GM12878 (cell line): ENCODE data around the gene MOCS1. TPM values are rescaled to one million over a fixed set of nuclear protein-coding genes. Genes with fewer than 3 reads are reported as not detected.

Source experiments
- ATAC-seq: fragments of 200-7000 bp; cut with Tn5 transposase; 3 replicates; pipeline ENCODE4 v1.9.1; 2020; ENCODE audit warnings: mild to moderate bottlenecking, moderate library complexity
- BruUV-seq: library from RNA; stranded (reverse); fragments of 400-500 nt; replicated peaks from 2 replicates; lab custom pipeline; 2021; lab: Mats Ljungman, UMichigan
- CTCF ChIA-PET: fragments of 300-600 bp; sonication (Branson Sonifier 250); formaldehyde crosslinking; extraction: SDS; loops from one replicate; lab custom pipeline; 2021; ENCODE audit warnings: inconsistent platforms; lab: Yijun Ruan, JAX
- POLR2A ChIA-PET: fragments of 350-600 bp; formaldehyde crosslinking; extraction: SDS; loops from one replicate; lab custom pipeline; 2021; ENCODE audit warnings: inconsistent platforms; lab: Charles Lee
- RAD21 ChIA-PET: fragments of 300-600 bp; sonication (Branson Sonifier 250); formaldehyde crosslinking; loops from one replicate; lab custom pipeline; 2023; ENCODE audit warnings: antibody characterized with exemption; ENCODE audit not compliant: unreplicated experiment; lab: Charles Lee
- SMC1A ChIA-PET: fragments of 300-600 bp; sonication (Branson Sonifier 250); formaldehyde crosslinking; loops from one replicate; lab custom pipeline; 2023; ENCODE audit not compliant: unreplicated experiment, uncharacterized antibody; lab: Charles Lee
- DNase-seq: peaks from one replicate; pipeline ENCODE4 v3.0.0-alpha.2; 2011; ENCODE audit warnings: low read depth, low spot score
- FAIRE-seq: peaks from 3 replicates; lab custom pipeline; 2011; peaks lifted over from hg19 to GRCh38; lab: Jason Lieb, UNC
- H2AFZ ChIP-seq: 2 replicates; pipeline ENCODE4 v1.6.0; 2011; ENCODE audit warnings: low read depth, low read length, control low read depth; ENCODE audit not compliant: control insufficient read depth
- H3K27ac ChIP-seq: 2 replicates; pipeline ENCODE4 v1.5.1; 2011; ENCODE audit warnings: control low read depth; ENCODE audit not compliant: control insufficient read depth, insufficient read depth
- H3K27me3 ChIP-seq, 2 experiments: replicated peaks in 1 of 2; 2 replicates each; pipeline versions ENCODE4 v1.6.0 to v1.6.1; 2011; ENCODE audit warnings: low read length in 1 of 2; ENCODE audit not compliant: control insufficient read depth in 2 of 2, insufficient read depth in 2 of 2
- H3K36me3 ChIP-seq, 2 experiments: 2 replicates each; pipeline ENCODE4 v1.5.1; 2011; ENCODE audit warnings: low read length in 1 of 2; ENCODE audit not compliant: control insufficient read depth in 2 of 2, insufficient read depth in 2 of 2
- H3K4me1 ChIP-seq: 2 replicates; pipeline ENCODE4 v1.6.1; 2011; ENCODE audit warnings: mild to moderate bottlenecking, low read length, moderate library complexity, mixed read lengths; ENCODE audit not compliant: control insufficient read depth, insufficient read depth
- H3K4me2 ChIP-seq: 2 replicates; pipeline ENCODE4 v1.6.0; 2011; ENCODE audit warnings: control low read depth; ENCODE audit not compliant: control insufficient read depth, insufficient read depth
- H3K4me3 ChIP-seq: fragments of 200-600 bp; sonication (generic); 2 replicates; pipeline ENCODE4 v1.5.1; 2016
- H3K79me2 ChIP-seq: 2 replicates; pipeline ENCODE4 v1.6.0; 2011; ENCODE audit warnings: low read length; ENCODE audit not compliant: control insufficient read depth, insufficient read depth
- H3K9ac ChIP-seq: 2 replicates; pipeline ENCODE4 v1.8.0; 2011; ENCODE audit warnings: low read length, control low read depth, mixed read lengths; ENCODE audit not compliant: control insufficient read depth, insufficient read depth
- H3K9me3 ChIP-seq: replicated peaks from 3 replicates; pipeline ENCODE4 v1.5.1; 2011; ENCODE audit warnings: mild to moderate bottlenecking, low read length; ENCODE audit not compliant: control insufficient read depth, insufficient read depth
- H4K20me1 ChIP-seq: 2 replicates; pipeline ENCODE4 v1.6.0; 2011; ENCODE audit not compliant: control insufficient read depth, insufficient read depth
- ATF3 ChIP-seq: IDR thresholded peaks from 2 replicates; pipeline ENCODE4 v1.6.1; 2011; ENCODE audit warnings: low read depth, mild to moderate bottlenecking, low read length, moderate library complexity, borderline replicate concordance; ENCODE audit errors: extremely low read depth
- BCLAF1 ChIP-seq: fragments of 450-650 bp; IDR thresholded peaks from 2 replicates; pipeline ENCODE4 v1.6.1; 2017; ENCODE audit warnings: antibody characterized with exemption, mild to moderate bottlenecking, moderate library complexity
- BHLHE40 ChIP-seq, 2 experiments: fragments of 450-650 bp in 1 of 2; IDR thresholded peaks; 2 replicates each; pipeline ENCODE4 v1.6.1; 2011 to 2017; ENCODE audit warnings: low read depth in 2 of 2, borderline replicate concordance in 1 of 2, improper control_type of control experiment in 1 of 2, low read length in 1 of 2, mild to moderate bottlenecking in 1 of 2
- CBFB ChIP-seq: IDR thresholded peaks from 2 replicates; pipeline ENCODE4 v1.6.1; 2016; ENCODE audit warnings: antibody characterized with exemption, low read depth
- EED ChIP-seq: sonication (generic); IDR thresholded peaks from 2 replicates; pipeline ENCODE4 v1.6.1; 2016; ENCODE audit warnings: antibody characterized with exemption, low read depth
- EGR1 ChIP-seq, 2 experiments: IDR thresholded peaks; 1 replicate in 1 of 2; 2 replicates in 1 of 2; pipeline ENCODE4 v1.6.1; 2011 to 2012; ENCODE audit warnings: low read depth in 2 of 2, low read length in 2 of 2, borderline replicate concordance in 1 of 2, mild to moderate bottlenecking in 1 of 2, moderate library complexity in 1 of 2
- ETV6 ChIP-seq, 2 experiments: fragments of 450-650 bp in 1 of 2; IDR thresholded peaks in 1 of 2; conservative IDR thresholded peaks in 1 of 2; 2 replicates each; pipeline ENCODE4 v1.6.1; 2014; ENCODE audit warnings: antibody characterized with exemption in 1 of 2, borderline replicate concordance in 1 of 2, low read depth in 1 of 2, mild to moderate bottlenecking in 1 of 2, moderate library complexity in 1 of 2
- IRF3 ChIP-seq: fragments of 450-650 bp; IDR thresholded peaks from 2 replicates; pipeline ENCODE4 v1.6.1; 2014; ENCODE audit warnings: mild to moderate bottlenecking
- IRF4 ChIP-seq: IDR thresholded peaks from 2 replicates; pipeline ENCODE4 v1.6.1; 2011; ENCODE audit warnings: low read depth, low read length
- JUNB ChIP-seq: IDR thresholded peaks from 2 replicates; pipeline ENCODE4 v1.6.1; 2016; ENCODE audit warnings: antibody characterized with exemption, mild to moderate bottlenecking
- NR2F1 ChIP-seq: fragments of 450-650 bp; conservative IDR thresholded peaks from 2 replicates; pipeline ENCODE4 v1.6.1; 2017; ENCODE audit warnings: mild to moderate bottlenecking
- POLR2AphosphoS2 ChIP-seq: IDR thresholded peaks from 2 replicates; pipeline ENCODE4 v1.6.1; 2011; ENCODE audit warnings: low read depth, mild to moderate bottlenecking, low read length, improper control_type of control experiment, moderate library complexity
- SMARCA5 ChIP-seq: fragments of 450-650 bp; IDR thresholded peaks from 2 replicates; pipeline ENCODE4 v1.6.1; 2017; ENCODE audit warnings: mild to moderate bottlenecking
- SMC3 ChIP-seq: IDR thresholded peaks from 2 replicates; pipeline ENCODE4 v1.6.1; 2011; ENCODE audit warnings: low read length, improper control_type of control experiment, borderline replicate concordance
- SP1 ChIP-seq: IDR thresholded peaks from one replicate; pipeline ENCODE4 v1.6.1; 2011; ENCODE audit warnings: low read depth, low read length
- STAT3 ChIP-seq: IDR thresholded peaks from 2 replicates; pipeline ENCODE4 v1.6.1; 2011; ENCODE audit warnings: low read depth, low read length, improper control_type of control experiment
- TARDBP ChIP-seq: IDR thresholded peaks from 2 replicates; pipeline ENCODE4 v1.6.1; 2016; ENCODE audit warnings: borderline replicate concordance
- TCF7 ChIP-seq: IDR thresholded peaks from 2 replicates; pipeline ENCODE4 v1.6.1; 2014; ENCODE audit warnings: antibody characterized with exemption, borderline replicate concordance
- ZNF207 ChIP-seq: fragments of 450-650 bp; IDR thresholded peaks from 2 replicates; pipeline ENCODE4 v1.6.1; 2014; ENCODE audit warnings: antibody characterized with exemption, mild to moderate bottlenecking, borderline replicate concordance
- WGBS: methylation state at CpG from one replicate; pipeline ENCODE4 v1.1.6; 2016; ENCODE audit warnings: low lambda C conversion rate; ENCODE audit not compliant: insufficient replicate concordance, insufficient coverage; ENCODE audit errors: missing lambda C conversion rate; 5-methylcytosine and 5-hydroxymethylcytosine counted together
- in situ Hi-C: fragments of 300-500 bp; cut with MboI; formaldehyde crosslinking; loops from 9 replicates; pipeline ENCODE4 v1.14.3; 2018; ENCODE audit warnings: mixed read lengths
- intact Hi-C: fragments of 100-400 bp; cut with micrococcal nuclease; formaldehyde crosslinking; loops from one replicate; pipeline ENCODE4 v1.14.2; 2022; ENCODE audit not compliant: unreplicated experiment
- polyA plus RNA-seq, 11 experiments: library from polyadenylated mRNA; depleted of rRNA in 4 of 11; unstranded in 6 of 11; stranded (reverse) in 5 of 11; fragments of >200 nt; fragmentation: Nextera tagmentation in 4 of 11; fragmentation: Illumina TruSeq in 1 of 11; extraction: Ambion mirVana in 4 of 11; extraction: Trizol in 1 of 11; gene quantifications; 1 replicate in 1 of 11; 2 replicates in 10 of 11; pipeline versions ENCODE4 v1.2.1 to v1.2.3, GENCODE V29; 2011 to 2016; ENCODE audit warnings: inconsistent platforms in 2 of 11, missing spikeins in 2 of 11, low read depth in 1 of 11
- total RNA-seq, 4 experiments: library from RNA; depleted of rRNA in 3 of 4; stranded (reverse); fragments of >200 nt in 3 of 4; fragmentation: Illumina TruSeq in 1 of 4; extraction: Trizol in 1 of 4; gene quantifications; 2 replicates each; pipeline versions ENCODE4 v1.2.1 to v1.2.3, GENCODE V29; 2013 to 2021

MOCS1 gene
- total and polyA plus RNA-seq, 10 of the 15 experiments (the other 5 are each of a cell fraction or from before 2014, with no cell fraction given) = 0.02 to 5.4 (median 0.16) TPM; not detected in 2

- TF ChIP-seq ETV6 (conservative IDR thresholded peaks at IDR 0.05 in 1 of 2, IDR thresholded peaks at IDR 0.05 in 1 of 2; ENCODE audit: borderline replicate concordance in 1 of 2, low read depth in 1 of 2) (no peak), JUNB (no peak), POLR2AphosphoS2 (no peak), SMARCA5 (no peak)
These were observed 27.9 kb downstream of the MOCS1 start (continued) for GRCh38 chr6:39906318-39906761.

- no TSS peak for BruUV-seq
- Histone ChIP-seq H3K4me3 (no peak overlapping the region), H3K9me3 (no peaks in the 10 kb centered on the region), H4K20me1 (no peaks in the 10 kb centered on the region), H3K79me2 (no peaks in the 10 kb centered on the region), H3K4me1 (no peaks in the 10 kb centered on the region), H3K36me3 (no peaks in the 10 kb centered on the region), H2AFZ (no peak overlapping the region), H3K27me3 (peaks cover 0 to 1% of the 10 kb centered on the region in 2 experiments; a peak in 1 of 4 replicates), H3K4me2 (no peak overlapping the region), H3K27ac (no peak overlapping the region), H3K9ac (no peak overlapping the region)
- no peak for DNase-seq
- ChIA-PET RAD21 (interaction anchor here (1.2 kb wide), 1 partner anchor 346 kb away, joined by 3 read pairs; no protein-coding TSS in a partner anchor), CTCF (interaction anchor here (1.6 to 1.7 kb wide), 2 partner anchors 40 to 114 kb away, joined by 4 to 6 read pairs; no protein-coding TSS in a partner anchor), POLR2A (no interaction called here), SMC1A (interaction anchor here (1.3 kb wide), 1 partner anchor 40 kb away, joined by 3 read pairs; no protein-coding TSS in a partner anchor)
- 36% methylated on average over 4 of the region's 4 CpGs for WGBS
- in situ Hi-C loops (no loop called here), intact Hi-C loops (no loop called here)
- FAIRE-seq = no peak
- no peak for TF ChIP-seq ATF3
- no peak for TF ChIP-seq SMC3
- no peak for TF ChIP-seq TARDBP
- TF ChIP-seq SP1 = no peak
- TF ChIP-seq NR2F1 = no peak
- TF ChIP-seq STAT3 = no peak
- TF ChIP-seq BCLAF1 = no peak
- no peak for TF ChIP-seq EGR1 (IDR thresholded peaks at IDR 0.05; ENCODE audit: borderline replicate concordance in 1 of 2, low read depth in 2 of 2, low read length in 2 of 2)
- no peak for TF ChIP-seq IRF3
- TF ChIP-seq CBFB = no peak
- TF ChIP-seq IRF4 = no peak
- no peak for TF ChIP-seq EED
- TF ChIP-seq TCF7 = no peak
- no peak for TF ChIP-seq ZNF207
- TF ChIP-seq BHLHE40 (IDR thresholded peaks at IDR 0.05; ENCODE audit: borderline replicate concordance in 1 of 2, low read depth in 2 of 2, low read length in 1 of 2) = no peak
- ATAC-seq = no peak
These were observed 28.7 kb downstream of the MOCS1 start for GRCh38 chr6:39905640-39905975.
